ENCODE data around the gene DDX41. TPM values are rescaled to one million over a fixed set of nuclear protein-coding genes. Genes with fewer than 3 reads are reported as not detected.
A peak's percentile ranks its signal among the peaks of the same experiment; 100 is the strongest.

DDX41 gene
- total and polyA plus RNA-seq, 3 donors from 2014 or later = 99.1 to 197 (median 193) TPM

- H3K9me3 ChIP-seq = no peaks in the 10 kb centered on the region
- peaks cover 16% of the 10 kb centered on the region for H3K4me1 ChIP-seq
- H3K36me3 ChIP-seq (ENCODE audit: low read depth, missing control alignments) = no peaks in the 10 kb centered on the region
- peak overlapping the region; percentile 82 to 92 for H3K4me3 ChIP-seq
- H3K27ac ChIP-seq = peak overlapping the region; percentile 71 to 89
- no peaks in the 10 kb centered on the region for H3K27me3 ChIP-seq
- no peak for TF ChIP-seq POLR2A (IDR thresholded peaks at IDR 0.05)
- TF ChIP-seq CTCF (IDR thresholded peaks at IDR 0.05) = no peak
- intact Hi-C loops (cut with DNase I; ENCODE audit: low total_unique reads) = no loop called here
- WGBS, 2 donors = 19 to 23% methylated on average over 16 of the region's 16 CpGs
- DNase-seq = peak; percentile 58
These were observed 36.2 kb upstream of the DDX41 start for GRCh38 chr5:177552839-177553455.

- H3K27me3 ChIP-seq = no peaks in the 10 kb centered on the region
- no peak overlapping the region for H3K4me3 ChIP-seq
- no peak for TF ChIP-seq POLR2A (IDR thresholded peaks at IDR 0.05)
- TF ChIP-seq CTCF (IDR thresholded peaks at IDR 0.05) = no peak
- WGBS, 2 donors = 54 to 75% methylated on average over 1 of the region's 1 CpG
- peaks cover 10% of the 10 kb centered on the region for H3K4me1 ChIP-seq
- intact Hi-C loops (cut with DNase I; ENCODE audit: low total_unique reads) = no loop called here
- no peak for DNase-seq
- H3K36me3 ChIP-seq (ENCODE audit: low read depth, missing control alignments) = no peaks in the 10 kb centered on the region
- no peak overlapping the region for H3K27ac ChIP-seq
- no peaks in the 10 kb centered on the region for H3K9me3 ChIP-seq
These were observed 33.4 kb upstream of the DDX41 start for GRCh38 chr5:177550122-177550521.

- 59 to 82% methylated on average over 1 of the region's 1 CpG for WGBS, 2 donors
- Histone ChIP-seq H3K27me3 (no peaks in the 10 kb centered on the region), H3K36me3 (ENCODE audit: low read depth, missing control alignments) (no peaks in the 10 kb centered on the region), H3K4me1 (peaks cover 6% of the 10 kb centered on the region), H3K27ac (no peak overlapping the region), H3K9me3 (no peaks in the 10 kb centered on the region), H3K4me3 (no peak overlapping the region)
- intact Hi-C loops (cut with DNase I; ENCODE audit: low total_unique reads) = no loop called here
- DNase-seq = no peak
- TF ChIP-seq POLR2A (IDR thresholded peaks at IDR 0.05) = no peak
- TF ChIP-seq CTCF (IDR thresholded peaks at IDR 0.05) = no peak
These were observed 31.7 kb upstream of the DDX41 start for GRCh38 chr5:177548495-177548894.

- no peaks in the 10 kb centered on the region for H3K9me3 ChIP-seq
- no peak overlapping the region for H3K4me3 ChIP-seq
- H3K36me3 ChIP-seq (ENCODE audit: low read depth, missing control alignments) = no peaks in the 10 kb centered on the region
- TF ChIP-seq POLR2A (IDR thresholded peaks at IDR 0.05) (no peak), CTCF (IDR thresholded peaks at IDR 0.05) (no peak)
- DNase-seq = no peak
- no peaks in the 10 kb centered on the region for H3K27me3 ChIP-seq
- no peak overlapping the region for H3K27ac ChIP-seq
- intact Hi-C loops (cut with DNase I; ENCODE audit: low total_unique reads) = no loop called here
- 77% methylated on average over 3 of the region's 3 CpGs for WGBS, 2 donors
- H3K4me1 ChIP-seq = peaks cover 1% of the 10 kb centered on the region
These were observed 31.0 kb upstream of the DDX41 start for GRCh38 chr5:177547736-177548135.

- Histone ChIP-seq H3K36me3 (ENCODE audit: low read depth, missing control alignments) (no peaks in the 10 kb centered on the region), H3K4me3 (no peak overlapping the region), H3K27me3 (no peaks in the 10 kb centered on the region), H3K9me3 (no peaks in the 10 kb centered on the region), H3K4me1 (no peaks in the 10 kb centered on the region), H3K27ac (peak overlapping the region in 1 of 2 donors; percentile 16)
- no peak for DNase-seq
- TF ChIP-seq POLR2A (IDR thresholded peaks at IDR 0.05) (no peak), CTCF (IDR thresholded peaks at IDR 0.05) (no peak)
- intact Hi-C loops (cut with DNase I; ENCODE audit: low total_unique reads) = no loop called here
- WGBS, 2 donors = 50 to 86% methylated on average over 1 of the region's 1 CpG
These were observed 29.5 kb upstream of the DDX41 start for GRCh38 chr5:177546258-177546741.

Data from testis (tissue), 3 donors.